Measurements from ENCODE around the gene CIRBP. TPM values are rescaled to one million over a fixed set of nuclear protein-coding genes. Genes with fewer than 3 reads are reported as not detected.

Gene CIRBP
- total and polyA plus RNA-seq, 2 donors = 229 to 693 TPM

DNA sequence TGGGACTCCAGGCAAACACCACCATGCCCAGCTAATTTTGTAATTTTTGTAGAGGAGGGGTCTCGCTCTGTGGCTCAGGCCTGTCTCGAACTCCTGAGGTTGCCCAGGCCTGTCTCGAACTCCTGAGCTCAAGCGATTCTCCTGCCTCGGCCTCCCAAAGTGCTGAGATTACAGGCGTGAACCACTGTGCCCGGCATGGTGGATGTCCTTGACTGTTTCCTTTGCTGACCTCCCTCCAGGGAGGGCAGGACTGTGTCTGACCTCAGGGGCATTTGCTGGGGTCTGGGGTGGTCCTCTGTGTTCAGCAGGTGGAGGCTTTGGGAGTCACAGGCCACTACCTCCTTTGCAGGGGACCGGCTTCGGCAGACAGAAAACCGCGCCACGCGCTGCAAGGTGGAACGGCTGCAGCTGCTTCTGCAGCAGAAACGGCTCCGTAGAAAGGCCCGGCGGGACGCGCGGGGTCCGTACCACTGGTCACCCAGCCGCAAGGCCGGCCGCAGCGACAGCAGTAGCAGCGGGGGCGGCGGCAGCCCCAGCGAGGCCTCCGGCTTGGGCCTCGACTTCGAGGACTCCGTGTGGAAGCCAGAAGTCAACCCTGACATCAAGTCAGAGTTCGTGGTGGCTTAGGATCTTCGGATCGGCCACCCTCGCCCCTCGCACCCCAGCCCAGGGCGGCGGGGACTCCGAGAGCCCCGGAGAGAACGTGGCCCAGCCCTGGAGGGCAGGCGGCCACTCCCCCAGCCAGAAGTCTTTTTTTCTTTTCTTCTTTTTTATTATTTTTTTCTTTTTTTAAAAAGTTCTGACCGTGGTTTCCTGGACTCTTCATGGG, 12.3 kb upstream of the CIRBP start:
- Histone ChIP-seq H3K36me3 (ENCODE audit: control insufficient read depth in 2 of 2, insufficient read depth in 2 of 2, low read length in 1 of 2) (peaks cover 46 to 53% of the 10 kb centered on the region in 2 donors), H3K4me3 (ENCODE audit: low read length in 2 of 2) (no peak overlapping the region), H3K4me1 (ENCODE audit: control insufficient read depth in 2 of 2, insufficient read depth in 2 of 2, low read length in 2 of 2) (peaks cover 39 to 64% of the 10 kb centered on the region in 2 donors), H3K9me3 (ENCODE audit: control insufficient read depth in 2 of 2, insufficient read depth in 1 of 2, low read length in 1 of 2) (peaks cover 0 to 9% of the 10 kb centered on the region in 2 donors), H3K27me3 (ENCODE audit: control insufficient read depth in 2 of 2, insufficient read depth in 1 of 2, low read length in 1 of 2) (no peaks in the 10 kb centered on the region), H3K27ac (ENCODE audit: low read depth in 1 of 2, low read length in 1 of 2) (peak overlapping the region in 1 of 2 donors; percentile 69)
- DNase-seq (ENCODE audit: low read depth in 6 of 9, low spot score in 9 of 9) = no peak
- 97% methylated on average over 46 of the region's 46 CpGs for WGBS

DNA sequence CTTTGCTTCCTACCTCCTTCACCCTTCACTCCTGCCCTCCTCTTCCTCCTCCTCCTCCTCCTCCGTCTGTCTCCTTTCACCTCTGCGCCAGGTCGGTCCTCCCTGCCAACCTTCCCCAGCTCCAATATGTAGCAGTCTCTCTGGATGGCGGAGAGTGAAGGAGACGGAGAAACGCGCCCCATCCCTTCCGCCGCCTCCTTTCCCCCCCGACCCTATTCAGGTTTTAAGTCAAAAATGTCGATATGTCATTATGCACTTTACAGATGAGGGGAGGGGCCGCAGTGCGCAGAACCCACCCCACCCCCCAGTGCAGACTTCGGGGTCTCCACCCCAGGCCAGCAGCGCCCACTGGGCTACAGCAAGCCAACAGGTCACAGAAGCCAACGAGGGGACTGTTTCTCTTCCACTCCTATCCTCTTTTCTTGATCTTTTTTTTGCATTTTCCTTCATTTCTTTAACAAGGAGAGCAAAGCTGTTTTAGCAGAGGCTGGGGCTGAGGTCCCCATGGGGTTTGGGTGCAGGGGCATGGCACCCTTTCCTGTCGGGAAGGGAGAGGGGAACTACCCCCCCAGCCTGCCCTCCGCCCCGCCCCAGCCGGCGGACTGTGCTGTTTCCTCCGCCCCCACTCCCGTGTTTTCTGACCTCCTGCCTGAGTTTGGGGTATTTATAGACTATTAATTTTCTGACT, 11.5 kb upstream of the CIRBP start:
- Histone ChIP-seq H3K4me3 (ENCODE audit: low read length in 2 of 2) (no peak overlapping the region), H3K4me1 (ENCODE audit: control insufficient read depth in 2 of 2, insufficient read depth in 2 of 2, low read length in 2 of 2) (peaks cover 45 to 66% of the 10 kb centered on the region in 2 donors), H3K36me3 (ENCODE audit: control insufficient read depth in 2 of 2, insufficient read depth in 2 of 2, low read length in 1 of 2) (peaks cover 46 to 52% of the 10 kb centered on the region in 2 donors), H3K27ac (ENCODE audit: low read depth in 1 of 2, low read length in 1 of 2) (peak overlapping the region in 1 of 2 donors; percentile 6), H3K27me3 (ENCODE audit: control insufficient read depth in 2 of 2, insufficient read depth in 1 of 2, low read length in 1 of 2) (no peaks in the 10 kb centered on the region), H3K9me3 (ENCODE audit: control insufficient read depth in 2 of 2, insufficient read depth in 1 of 2, low read length in 1 of 2) (peaks cover 0 to 9% of the 10 kb centered on the region in 2 donors)
- WGBS = 90% methylated on average over 23 of the region's 23 CpGs
- DNase-seq (ENCODE audit: low read depth in 6 of 9, low spot score in 9 of 9) = no peak

DNA sequence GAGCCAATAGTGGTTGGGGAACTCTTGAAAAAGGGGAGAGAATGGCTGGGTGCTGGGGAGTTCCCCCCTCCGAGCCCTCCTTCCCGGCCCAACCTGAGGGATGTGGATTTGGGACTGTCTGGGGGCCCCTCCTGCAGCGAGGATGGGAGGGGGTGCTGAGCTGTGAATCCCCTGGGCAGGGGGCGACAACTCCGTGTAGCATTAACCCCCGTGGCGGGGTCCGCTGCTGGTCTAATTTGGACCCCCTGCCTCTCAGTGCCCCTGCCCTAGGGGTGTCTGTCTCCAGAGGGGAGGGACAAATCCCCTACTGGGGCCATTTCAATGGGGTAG, 11.0 kb upstream of the CIRBP start:
- Histone ChIP-seq H3K4me1 (ENCODE audit: control insufficient read depth in 2 of 2, insufficient read depth in 2 of 2, low read length in 2 of 2) (peaks cover 46 to 66% of the 10 kb centered on the region in 2 donors), H3K9me3 (ENCODE audit: control insufficient read depth in 2 of 2, insufficient read depth in 1 of 2, low read length in 1 of 2) (peaks cover 0 to 9% of the 10 kb centered on the region in 2 donors), H3K36me3 (ENCODE audit: control insufficient read depth in 2 of 2, insufficient read depth in 2 of 2, low read length in 1 of 2) (peaks cover 46 to 51% of the 10 kb centered on the region in 2 donors), H3K27ac (ENCODE audit: low read depth in 1 of 2, low read length in 1 of 2) (peak overlapping the region; percentile 50 to 52), H3K4me3 (ENCODE audit: low read length in 2 of 2) (no peak overlapping the region), H3K27me3 (ENCODE audit: control insufficient read depth in 2 of 2, insufficient read depth in 1 of 2, low read length in 1 of 2) (no peaks in the 10 kb centered on the region)
- 94% methylated on average over 8 of the region's 8 CpGs for WGBS
- no peak for DNase-seq (ENCODE audit: low read depth in 6 of 9, low spot score in 9 of 9)

DNA sequence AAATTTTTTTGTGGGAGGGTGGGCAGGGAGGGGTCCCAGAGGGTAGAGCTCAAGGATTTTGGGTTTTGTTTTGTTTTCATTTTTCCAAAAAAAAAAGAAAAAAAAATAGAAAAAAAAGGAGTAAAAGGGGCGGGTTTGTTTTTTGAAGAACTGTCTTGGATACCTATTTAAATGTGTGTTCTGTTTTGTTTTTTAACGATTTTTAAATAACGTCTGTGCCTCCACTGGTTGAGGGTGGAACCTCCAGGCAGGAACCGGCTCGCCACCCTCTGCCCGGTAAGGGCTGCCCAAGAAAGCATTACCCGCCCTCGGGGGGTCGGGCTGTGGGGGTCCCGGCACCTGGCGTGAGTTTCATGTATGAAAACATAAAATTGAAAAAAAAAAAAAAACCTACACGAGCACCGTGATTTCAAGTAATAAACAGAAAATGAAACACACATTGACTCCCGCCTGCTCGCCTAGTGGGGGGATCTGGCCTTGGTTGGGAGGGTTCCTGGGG, 10.4 kb upstream of the CIRBP start:
- H3K4me3 ChIP-seq (ENCODE audit: low read length in 2 of 2) = peak overlapping the region; percentile 28 to 41
- H3K9me3 ChIP-seq (ENCODE audit: control insufficient read depth in 2 of 2, insufficient read depth in 1 of 2, low read length in 1 of 2) = peaks cover 0 to 9% of the 10 kb centered on the region in 2 donors
- WGBS = 18% methylated on average over 15 of the region's 15 CpGs
- no peak for DNase-seq (ENCODE audit: low read depth in 6 of 9, low spot score in 9 of 9)
- peak overlapping the region; percentile 79 to 95 for H3K27ac ChIP-seq (ENCODE audit: low read depth in 1 of 2, low read length in 1 of 2)
- H3K4me1 ChIP-seq (ENCODE audit: control insufficient read depth in 2 of 2, insufficient read depth in 2 of 2, low read length in 2 of 2) = peaks cover 40 to 62% of the 10 kb centered on the region in 2 donors
- H3K36me3 ChIP-seq (ENCODE audit: control insufficient read depth in 2 of 2, insufficient read depth in 2 of 2, low read length in 1 of 2) = peaks cover 44% of the 10 kb centered on the region in 2 donors
- H3K27me3 ChIP-seq (ENCODE audit: control insufficient read depth in 2 of 2, insufficient read depth in 1 of 2, low read length in 1 of 2) = no peaks in the 10 kb centered on the region

DNA sequence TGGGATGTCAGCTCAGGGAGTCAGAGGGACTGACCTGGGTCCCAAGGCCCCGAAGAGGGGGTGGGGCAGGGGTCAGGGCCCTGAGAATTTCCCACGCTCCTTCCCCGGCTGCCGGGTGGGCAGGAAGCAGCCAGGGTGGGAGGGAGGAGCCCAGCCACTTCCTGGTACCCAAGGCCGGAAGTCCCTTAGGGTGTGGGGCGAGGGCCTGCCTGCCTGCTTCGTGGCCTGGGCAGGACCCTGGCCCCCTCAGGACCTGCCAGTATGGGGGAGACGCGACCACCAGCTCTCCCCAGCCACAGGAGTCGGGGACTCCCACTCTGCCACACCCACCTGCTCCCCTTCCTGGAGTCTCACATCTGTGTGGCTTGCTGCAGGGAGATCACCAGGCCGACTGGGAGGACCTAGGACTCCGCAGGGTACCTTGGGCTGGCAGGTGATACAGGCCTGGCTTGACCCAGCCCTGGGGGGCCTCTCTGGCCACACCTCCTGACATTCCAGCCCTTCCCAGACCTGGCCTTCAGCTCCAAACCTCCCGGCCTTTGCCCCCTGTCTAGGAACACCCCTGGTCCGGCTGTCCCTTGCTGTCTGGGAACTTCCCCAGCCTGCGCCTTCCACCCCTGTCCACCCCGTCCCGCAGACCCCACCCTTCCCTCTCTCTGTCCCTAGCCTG, 9.8 kb upstream of the CIRBP start:
- Histone ChIP-seq H3K4me1 (ENCODE audit: control insufficient read depth in 2 of 2, insufficient read depth in 2 of 2, low read length in 2 of 2) (peaks cover 37 to 61% of the 10 kb centered on the region in 2 donors), H3K27me3 (ENCODE audit: control insufficient read depth in 2 of 2, insufficient read depth in 1 of 2, low read length in 1 of 2) (no peaks in the 10 kb centered on the region), H3K27ac (ENCODE audit: low read depth in 1 of 2, low read length in 1 of 2) (peak overlapping the region; percentile 79 to 95), H3K4me3 (ENCODE audit: low read length in 2 of 2) (peak overlapping the region; percentile 28 to 41), H3K9me3 (ENCODE audit: control insufficient read depth in 2 of 2, insufficient read depth in 1 of 2, low read length in 1 of 2) (peaks cover 0 to 11% of the 10 kb centered on the region in 2 donors), H3K36me3 (ENCODE audit: control insufficient read depth in 2 of 2, insufficient read depth in 2 of 2, low read length in 1 of 2) (peaks cover 38% of the 10 kb centered on the region in 2 donors)
- peak in 3 of 9 donors; percentile 61 to 76 (median 68) for DNase-seq (ENCODE audit: low read depth in 6 of 9, low spot score in 9 of 9)
- whole genome bisulfite sequencing = 21% methylated on average over 17 of the region's 17 CpGs

DNA sequence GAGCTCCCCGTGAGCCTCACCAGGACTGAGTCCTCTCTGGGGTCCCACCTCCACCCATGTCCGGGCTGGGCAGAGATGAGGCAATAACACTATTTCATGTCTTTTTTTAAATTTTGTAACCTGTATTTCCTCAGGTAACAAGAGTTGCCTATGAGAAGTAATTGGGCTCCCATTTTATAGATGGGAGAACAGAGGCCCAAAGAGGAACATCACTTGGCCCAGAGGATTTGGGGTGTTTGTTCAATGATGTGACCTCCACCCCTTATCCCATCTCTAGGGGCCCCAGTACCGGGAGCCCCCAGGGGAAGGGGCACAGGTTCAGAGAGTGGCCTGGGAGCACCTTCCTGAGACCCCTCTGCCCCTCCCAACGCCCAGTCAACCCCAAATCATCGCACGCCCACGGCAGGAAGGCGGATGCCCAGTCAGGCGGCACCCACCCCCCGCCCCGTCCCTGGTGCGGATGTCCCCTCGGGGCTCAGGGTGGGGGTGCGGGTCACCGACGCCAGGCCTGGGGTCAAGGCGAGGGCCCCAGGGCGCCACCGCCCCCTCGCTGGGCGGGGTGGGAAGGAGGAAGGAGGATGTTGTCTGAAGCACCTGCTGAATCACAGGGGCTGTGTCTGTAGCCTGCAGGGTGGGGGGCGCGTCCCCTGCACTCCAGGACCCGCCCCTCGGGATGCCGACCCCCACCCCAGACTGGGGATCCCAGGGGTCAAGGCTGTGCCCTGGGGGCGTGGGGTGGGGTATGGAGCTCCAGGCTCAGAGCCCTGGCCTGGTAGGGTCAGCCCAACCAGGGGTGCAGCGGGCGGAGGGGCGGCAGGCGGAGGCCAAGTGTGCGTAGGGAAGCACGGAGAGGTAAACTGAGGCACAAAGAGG, 9.0 kb upstream of the CIRBP start:
- Histone ChIP-seq H3K36me3 (ENCODE audit: control insufficient read depth in 2 of 2, insufficient read depth in 2 of 2, low read length in 1 of 2) (peaks cover 30 to 31% of the 10 kb centered on the region in 2 donors), H3K27me3 (ENCODE audit: control insufficient read depth in 2 of 2, insufficient read depth in 1 of 2, low read length in 1 of 2) (peaks cover 0 to 4% of the 10 kb centered on the region in 2 donors), H3K27ac (ENCODE audit: low read depth in 1 of 2, low read length in 1 of 2) (peak overlapping the region; percentile 79 to 95), H3K4me3 (ENCODE audit: low read length in 2 of 2) (peak overlapping the region; percentile 41 to 72), H3K9me3 (ENCODE audit: control insufficient read depth in 2 of 2, insufficient read depth in 1 of 2, low read length in 1 of 2) (peaks cover 0 to 10% of the 10 kb centered on the region in 2 donors), H3K4me1 (ENCODE audit: control insufficient read depth in 2 of 2, insufficient read depth in 2 of 2, low read length in 2 of 2) (peaks cover 37 to 69% of the 10 kb centered on the region in 2 donors)
- peak in 1 of 9 donors; percentile 60 for DNase-seq (ENCODE audit: low read depth in 6 of 9, low spot score in 9 of 9)
- WGBS = 21% methylated on average over 33 of the region's 33 CpGs

DNA sequence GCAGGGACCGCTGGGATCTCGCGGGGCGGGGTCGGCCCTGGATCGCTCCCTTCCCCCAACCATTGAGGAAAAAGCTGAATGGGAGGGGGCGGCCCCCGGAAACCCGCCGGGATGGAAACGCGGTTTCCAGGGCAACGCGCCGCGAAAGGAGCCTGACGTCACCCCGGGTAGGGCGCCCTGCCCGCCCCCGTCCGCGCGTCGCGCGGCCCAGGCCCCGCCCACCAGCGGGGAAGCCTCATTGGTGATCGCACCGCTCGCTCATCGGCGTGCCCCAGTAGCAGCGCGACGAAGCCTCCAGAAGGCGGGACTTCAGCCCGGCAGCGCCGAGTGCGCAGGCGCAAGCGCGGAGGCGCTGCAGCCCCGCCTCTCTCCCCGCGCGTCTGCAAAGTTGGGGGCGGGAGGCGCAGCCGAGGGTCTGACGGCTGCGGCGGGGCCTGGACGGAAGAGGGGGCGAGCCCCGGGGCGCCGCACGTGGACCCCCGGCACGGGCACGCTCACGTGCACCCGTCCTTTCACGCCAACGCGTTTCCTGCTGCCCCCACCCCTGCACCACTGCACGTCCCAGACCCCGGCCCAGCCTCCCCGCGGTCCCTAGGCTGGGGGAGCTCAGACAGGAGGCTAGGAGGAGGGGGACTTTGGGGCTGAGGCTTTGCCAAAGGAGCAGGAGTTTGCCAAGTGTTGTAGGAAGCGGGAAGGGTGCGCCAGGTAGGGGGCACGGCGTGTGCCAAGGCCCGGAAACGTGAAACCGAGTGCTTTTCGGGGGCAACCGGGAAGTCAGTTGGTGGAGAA, 8.2 kb upstream of the CIRBP start:
- peaks cover 22% of the 10 kb centered on the region in 2 donors for H3K36me3 ChIP-seq (ENCODE audit: control insufficient read depth in 2 of 2, insufficient read depth in 2 of 2, low read length in 1 of 2)
- peak overlapping the region; percentile 89 to 95 for H3K27ac ChIP-seq (ENCODE audit: low read depth in 1 of 2, low read length in 1 of 2)
- peak in 7 of 9 donors; percentile 93 to 99 (median 97) for DNase-seq (ENCODE audit: low read depth in 6 of 9, low spot score in 9 of 9)
- H3K4me1 ChIP-seq (ENCODE audit: control insufficient read depth in 2 of 2, insufficient read depth in 2 of 2, low read length in 2 of 2) = peaks cover 39 to 74% of the 10 kb centered on the region in 2 donors
- H3K9me3 ChIP-seq (ENCODE audit: control insufficient read depth in 2 of 2, insufficient read depth in 1 of 2, low read length in 1 of 2) = peaks cover 0 to 14% of the 10 kb centered on the region in 2 donors
- H3K4me3 ChIP-seq (ENCODE audit: low read length in 2 of 2) = peak overlapping the region; percentile 65 to 72
- WGBS = under 1% methylated on average over 83 of the region's 83 CpGs
- peaks cover 2 to 10% of the 10 kb centered on the region in 2 donors for H3K27me3 ChIP-seq (ENCODE audit: control insufficient read depth in 2 of 2, insufficient read depth in 1 of 2, low read length in 1 of 2)

DNA sequence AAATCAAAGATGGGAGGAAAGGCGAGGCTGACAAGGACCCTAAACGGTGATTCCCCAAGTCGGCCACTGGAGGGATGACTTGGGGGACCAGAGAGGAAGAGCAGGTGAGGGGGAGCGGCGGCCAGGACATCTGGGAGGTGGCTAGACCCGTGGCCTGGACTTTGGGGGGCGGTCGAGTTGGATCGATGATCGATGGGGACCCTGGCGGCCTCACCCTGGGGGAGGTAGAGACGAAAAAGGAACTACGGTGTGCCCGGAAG, 7.7 kb upstream of the CIRBP start:
- H3K4me1 ChIP-seq (ENCODE audit: control insufficient read depth in 2 of 2, insufficient read depth in 2 of 2, low read length in 2 of 2) = peaks cover 44 to 79% of the 10 kb centered on the region in 2 donors
- 5% methylated on average over 14 of the region's 14 CpGs for WGBS
- no peak for DNase-seq (ENCODE audit: low read depth in 6 of 9, low spot score in 9 of 9)
- peak overlapping the region; percentile 88 to 89 for H3K27ac ChIP-seq (ENCODE audit: low read depth in 1 of 2, low read length in 1 of 2)
- peaks cover 17 to 19% of the 10 kb centered on the region in 2 donors for H3K36me3 ChIP-seq (ENCODE audit: control insufficient read depth in 2 of 2, insufficient read depth in 2 of 2, low read length in 1 of 2)
- peaks cover 0 to 18% of the 10 kb centered on the region in 2 donors for H3K9me3 ChIP-seq (ENCODE audit: control insufficient read depth in 2 of 2, insufficient read depth in 1 of 2, low read length in 1 of 2)
- peaks cover 7 to 15% of the 10 kb centered on the region in 2 donors for H3K27me3 ChIP-seq (ENCODE audit: control insufficient read depth in 2 of 2, insufficient read depth in 1 of 2, low read length in 1 of 2)
- H3K4me3 ChIP-seq (ENCODE audit: low read length in 2 of 2) = peak overlapping the region; percentile 65 to 72

Measured in thymus (tissue), 11 donors.